ENCODE data around the gene FCGBP.
"Not testable (repeated sequence)": the region's sequence is repeated elsewhere in the genome, so short reads cannot be mapped to it uniquely, and the experiment has no call there.

FCGBP gene

DNA sequence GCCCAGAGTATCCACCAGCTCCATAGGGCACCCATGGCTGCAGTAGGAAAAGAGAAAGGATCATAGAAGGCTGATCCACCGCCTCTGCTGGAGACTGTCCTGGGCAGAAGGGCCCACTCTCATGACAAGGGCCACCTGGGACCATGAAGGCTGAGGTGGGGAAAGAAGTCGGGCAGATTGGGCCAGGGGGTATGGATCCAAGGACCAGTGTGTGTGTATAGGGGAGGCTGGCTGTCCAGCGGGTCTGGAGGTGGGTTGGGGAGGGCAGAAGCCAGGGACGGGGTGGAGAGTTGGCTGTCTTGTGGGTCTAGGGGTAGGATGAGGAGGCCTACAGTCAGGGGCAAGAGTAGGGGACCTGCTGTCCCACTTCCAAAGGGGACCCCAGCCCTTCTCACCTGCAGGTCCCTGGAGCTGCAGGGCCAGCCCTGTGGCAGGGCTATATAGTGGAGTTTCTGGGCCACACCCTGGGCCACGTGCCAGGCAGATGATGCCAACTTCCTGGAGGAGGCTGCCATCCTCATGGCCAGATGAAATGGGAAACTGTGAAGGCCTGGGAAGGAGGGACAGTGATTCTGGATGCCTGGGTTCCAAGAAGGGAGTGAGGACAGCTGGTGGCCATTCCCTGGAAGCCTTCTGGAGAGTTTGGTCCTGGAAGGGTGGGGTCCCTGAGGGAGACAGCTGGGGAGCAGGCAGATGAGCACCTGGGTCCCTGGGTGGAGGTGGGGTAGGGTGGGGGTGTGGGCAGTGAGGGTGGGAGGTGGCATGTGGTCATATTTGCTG is at the start of gene FCGBP:
Gene FCGBP (minus strand): TSS at position 51 of the 780 bp plus-strand sequence.
- no peak for DNase-seq

DNA sequence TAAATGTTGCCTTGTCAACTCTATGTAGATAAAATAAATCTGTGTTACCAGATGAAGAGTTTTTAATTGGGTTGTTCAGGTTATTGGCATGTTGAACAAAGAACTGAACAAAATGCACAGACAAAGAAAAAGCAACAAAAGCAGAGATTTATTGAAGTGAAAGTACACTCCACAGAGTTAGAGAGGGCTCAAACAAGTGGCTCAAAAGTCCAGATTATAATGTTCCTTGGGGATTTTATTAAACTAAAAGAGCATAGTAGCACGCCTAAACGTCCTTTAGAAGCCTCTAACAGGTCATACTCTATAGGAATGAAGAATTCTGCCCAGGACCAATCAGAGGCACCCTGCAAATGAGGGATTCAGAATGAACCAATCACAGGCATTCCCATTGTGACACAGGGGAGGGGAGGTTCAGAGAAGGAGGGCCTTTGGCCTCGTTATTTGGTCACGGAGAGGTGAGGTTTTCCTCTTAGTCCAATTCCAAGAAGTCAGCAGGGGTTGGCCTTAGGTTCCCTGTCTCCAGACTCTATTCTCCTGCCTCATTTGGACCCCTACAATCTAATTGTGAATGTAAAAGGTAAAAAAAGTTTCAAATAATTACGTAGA is 49.4 kb upstream of the FCGBP start:
- no peak for DNase-seq

DNA sequence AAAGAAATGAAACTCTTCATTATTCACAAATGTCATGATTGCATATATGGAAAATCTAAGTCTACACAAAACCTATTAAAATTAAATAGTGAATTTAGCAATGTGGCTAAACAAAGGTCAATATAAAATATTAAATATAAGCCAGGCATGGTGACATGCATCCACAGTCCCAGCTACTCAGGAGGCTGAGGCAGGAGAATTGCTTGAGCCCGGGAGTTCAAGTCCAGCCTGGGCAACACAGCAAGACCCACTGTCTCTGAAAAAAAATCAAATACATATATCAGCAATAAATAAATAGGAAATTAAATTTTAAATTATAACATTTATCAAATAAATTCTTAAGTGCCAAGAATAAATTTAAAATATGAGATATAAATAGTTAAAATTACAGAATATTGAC is 48.4 kb upstream of the FCGBP start:
- DNase-seq: no peak

DNA sequence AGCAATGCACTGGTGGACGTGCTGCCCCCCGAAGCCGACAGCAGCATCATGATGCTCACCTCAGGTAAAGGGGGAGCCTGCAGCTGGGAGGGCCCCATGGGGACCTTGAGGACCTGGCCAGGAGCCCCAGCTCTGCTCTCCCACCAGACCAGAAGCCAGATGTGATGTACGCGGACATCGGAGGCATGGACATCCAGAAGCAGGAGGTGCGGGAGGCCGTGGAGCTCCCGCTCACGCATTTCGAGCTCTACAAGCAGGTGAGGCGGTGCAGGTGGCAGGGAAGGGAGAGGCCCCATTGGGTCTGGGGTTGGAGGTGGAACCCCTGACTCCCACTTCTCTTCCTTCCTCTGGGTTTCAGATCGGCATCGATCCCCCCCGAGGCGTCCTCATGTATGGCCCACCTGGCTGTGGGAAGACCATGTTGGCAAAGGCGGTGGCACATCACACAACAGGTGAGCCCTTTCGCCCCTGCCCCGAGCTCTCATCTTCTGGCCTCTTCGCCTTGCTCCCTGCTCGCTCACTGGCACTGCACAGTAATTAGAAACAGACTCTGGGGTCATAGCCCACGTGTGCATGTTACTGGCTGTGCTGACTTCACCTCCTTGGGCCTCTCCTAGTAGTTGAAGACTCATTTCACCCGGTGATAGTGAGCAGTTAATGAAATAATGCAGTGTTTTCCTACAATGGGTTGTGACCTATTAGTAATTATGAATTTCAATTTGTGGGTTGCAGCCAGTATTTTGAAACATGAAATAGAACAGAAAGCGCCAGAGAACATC is 40.1 kb upstream of the FCGBP start:
- DNase-seq: no peak

DNA sequence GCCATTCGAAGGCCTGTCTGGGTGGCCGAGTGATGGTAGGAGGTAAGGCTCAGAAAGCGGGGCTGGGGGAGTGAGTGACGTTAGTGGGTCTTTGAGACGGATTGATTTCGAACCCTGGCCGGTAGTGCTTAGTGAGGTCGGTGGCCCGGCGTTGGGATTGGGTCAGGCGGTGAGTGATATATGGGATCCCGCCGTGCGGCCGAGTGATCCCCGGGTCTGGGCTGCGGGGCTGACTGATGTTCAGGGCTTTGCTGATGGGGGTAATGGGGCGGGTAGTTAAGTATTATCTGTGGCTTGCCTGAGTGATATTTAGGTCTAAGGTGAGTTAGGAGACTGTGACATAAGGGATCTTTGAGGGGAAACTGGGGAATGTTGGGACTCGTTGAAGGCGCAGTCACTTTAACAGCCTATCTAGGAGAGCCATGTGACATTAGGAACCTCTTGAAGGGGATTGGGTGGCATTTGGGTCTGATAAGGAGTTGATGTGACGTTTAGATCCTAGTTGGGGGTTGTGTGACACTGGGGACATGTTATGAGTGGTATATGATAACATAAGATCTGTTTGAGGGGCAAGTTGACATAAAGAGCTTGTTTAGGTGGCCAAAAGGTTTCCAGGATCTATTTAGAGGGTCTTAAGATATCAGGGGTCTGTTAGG is 37.1 kb upstream of the FCGBP start:
- peak in 3 of 51 donors; percentile 41 to 67 (median 48) for DNase-seq

DNA sequence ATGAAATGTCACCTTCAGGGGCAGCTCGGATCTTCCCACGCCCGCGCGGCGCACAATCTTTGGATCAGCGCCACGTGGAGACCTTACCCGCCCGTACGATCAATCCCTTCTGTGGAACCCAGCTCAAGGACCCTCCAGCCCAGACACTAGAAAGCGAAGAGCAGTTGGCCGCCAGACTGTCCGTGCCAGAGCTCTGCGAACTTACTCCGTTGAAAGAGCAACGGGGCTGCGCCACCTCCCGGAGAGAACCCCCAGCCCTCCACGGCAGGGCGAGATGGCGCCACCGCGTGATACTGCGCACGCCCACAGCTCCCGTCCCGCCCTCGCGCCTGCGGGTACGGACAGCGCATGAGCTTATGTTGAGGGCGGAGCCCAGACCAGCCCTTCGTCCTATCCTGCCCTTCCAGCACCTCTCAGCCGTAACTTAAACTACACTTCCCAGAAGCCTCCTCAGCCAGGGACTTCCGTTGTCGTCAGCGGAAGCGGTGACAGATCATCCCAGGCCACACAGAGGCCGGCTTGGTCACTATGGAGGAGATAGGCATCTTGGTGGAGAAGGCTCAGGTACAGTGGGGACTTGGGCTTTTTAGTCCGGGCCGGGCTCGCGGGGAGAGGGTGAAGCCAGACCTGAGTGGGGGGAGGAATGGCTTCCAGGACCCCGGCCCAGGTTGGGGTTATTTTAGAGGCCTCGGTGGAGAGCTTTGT is 36.4 kb upstream of the FCGBP start, which contains the start of gene PSMC4:
Gene PSMC4 (plus strand): TSS at position 491 of the 705 bp plus-strand sequence. CDS start 38 bp downstream, at position 529.
- DNase-seq: peak; percentile 65 to 99 (median 97)

DNA sequence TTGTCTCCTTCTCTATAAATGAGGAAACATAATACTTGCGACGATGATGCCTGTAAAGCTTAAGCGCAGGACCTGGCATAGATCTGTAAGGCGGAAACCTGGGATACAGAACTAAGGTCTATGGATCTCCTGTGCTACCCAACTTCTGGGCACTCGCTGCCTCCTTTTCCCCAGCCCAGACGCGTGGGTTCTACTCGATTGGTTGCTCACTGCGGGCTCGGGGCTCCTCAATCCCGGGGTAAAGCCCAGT is 35.9 kb upstream of the FCGBP start:
- peak in 5 of 51 donors; percentile 34 to 53 (median 47) for DNase-seq

DNA sequence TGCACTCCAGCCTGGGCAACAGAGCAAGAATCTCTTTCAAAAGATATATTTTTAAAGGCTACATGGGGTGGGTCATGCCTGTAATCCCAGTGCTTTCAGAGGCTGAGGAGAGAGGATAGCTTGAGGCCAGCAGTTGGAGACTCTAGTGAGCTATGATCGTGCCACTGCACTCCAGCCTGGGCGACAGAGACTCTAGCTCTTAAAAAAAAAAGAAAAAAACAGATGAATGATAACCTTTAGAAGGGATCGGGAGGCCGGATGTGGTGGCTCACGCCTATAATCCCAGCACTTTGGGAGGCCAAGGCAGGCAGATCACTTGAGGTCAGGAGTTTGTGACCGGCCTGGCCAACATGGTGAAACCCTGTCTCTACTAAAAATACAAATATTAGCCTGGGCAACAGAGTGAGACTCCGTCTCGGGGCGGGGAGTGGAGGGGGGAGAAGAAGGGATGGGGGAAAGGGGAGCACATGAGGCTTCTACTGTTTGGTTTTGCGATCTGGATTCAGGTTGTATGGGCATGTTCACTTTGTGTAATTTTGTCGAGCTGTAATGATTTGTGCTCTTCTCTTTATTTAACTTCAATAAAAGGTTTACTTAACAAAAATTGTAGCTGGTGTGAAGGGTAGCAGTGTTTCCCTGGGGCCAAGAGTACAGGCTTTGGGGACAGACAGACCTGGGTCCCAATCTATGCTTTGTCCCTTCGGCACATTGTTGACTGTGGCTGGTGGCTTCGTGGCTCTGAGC is 35.4 kb upstream of the FCGBP start:
- no peak for DNase-seq

DNA sequence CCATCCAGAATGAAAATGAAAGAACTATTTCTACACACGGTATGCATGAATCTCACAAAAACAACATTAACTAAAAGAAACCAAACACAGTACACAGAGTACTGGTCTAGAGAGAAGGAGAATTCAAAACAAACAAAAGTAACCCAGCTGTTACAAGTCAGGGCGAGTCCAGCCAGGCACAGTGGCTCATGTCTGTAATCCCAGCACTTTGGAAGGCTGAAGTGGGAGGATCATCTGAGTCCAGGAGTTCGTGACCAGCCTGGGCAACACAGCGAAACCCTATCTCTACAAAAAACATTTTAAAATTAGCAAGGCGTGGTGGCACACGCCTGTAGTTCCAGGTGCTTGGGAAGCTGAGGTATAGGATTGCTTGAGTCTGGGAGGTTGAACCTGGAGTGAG is 34.8 kb upstream of the FCGBP start:
- no peak for DNase-seq

DNA sequence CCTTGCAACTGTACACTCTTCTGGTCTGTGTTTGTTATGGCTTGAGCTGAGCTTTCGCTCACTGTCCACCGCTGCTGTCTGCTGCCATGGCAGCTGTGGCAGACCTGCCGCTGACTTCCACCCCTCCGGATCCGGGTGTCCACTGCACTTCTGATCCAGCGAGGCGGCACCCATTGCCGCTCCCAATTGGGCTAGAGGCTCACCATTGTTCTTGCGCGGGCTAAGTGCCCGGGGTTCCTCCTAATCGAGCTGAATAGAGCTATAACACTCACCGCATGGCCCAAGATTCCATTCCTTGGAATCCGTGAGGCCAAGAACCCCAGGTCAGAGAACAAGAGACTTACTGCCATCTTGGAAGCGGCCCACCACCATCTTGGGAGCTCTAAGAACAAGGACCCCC is 34.4 kb upstream of the FCGBP start:
- DNase-seq: no peak

DNA sequence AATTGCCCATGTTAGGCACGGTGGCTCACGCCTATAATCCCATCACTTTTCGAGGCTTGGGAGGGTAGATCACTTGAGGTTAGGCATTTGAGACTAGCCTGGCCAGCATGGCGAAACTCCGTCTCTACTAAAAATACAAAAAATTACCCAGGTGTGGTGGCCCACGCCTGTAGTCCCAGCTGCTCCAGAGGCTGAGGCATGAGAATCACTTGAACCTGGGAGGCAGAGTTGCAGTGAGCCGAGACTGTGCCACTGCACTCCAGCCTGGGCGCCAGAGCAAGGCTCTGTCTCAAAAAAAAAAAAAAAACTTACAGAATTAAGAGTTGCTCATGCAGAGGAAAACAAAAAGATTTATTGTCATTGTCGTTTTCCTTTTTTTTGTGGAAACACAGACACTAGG is 33.1 kb upstream of the FCGBP start:
- DNase-seq: no peak

DNA sequence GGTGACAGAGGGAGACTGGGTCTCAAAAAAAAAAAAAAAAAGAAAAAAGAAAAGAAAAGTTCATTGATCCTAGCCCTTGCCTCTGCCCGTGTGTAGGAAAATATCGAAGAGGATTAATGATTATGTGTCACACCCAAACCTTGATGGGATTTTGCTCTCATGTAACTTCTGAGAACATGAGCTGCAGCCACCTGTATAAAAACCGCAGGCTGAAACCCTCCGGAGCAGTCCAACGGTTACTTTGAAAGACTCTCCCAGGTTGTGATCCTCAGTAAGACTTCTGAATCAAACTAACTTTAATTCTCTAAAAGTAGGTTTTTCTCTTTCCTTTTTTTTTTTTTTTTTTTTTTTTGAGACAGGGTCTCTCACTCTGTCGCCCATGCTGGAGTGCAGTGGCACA is 32.2 kb upstream of the FCGBP start:
- no peak for DNase-seq

DNA sequence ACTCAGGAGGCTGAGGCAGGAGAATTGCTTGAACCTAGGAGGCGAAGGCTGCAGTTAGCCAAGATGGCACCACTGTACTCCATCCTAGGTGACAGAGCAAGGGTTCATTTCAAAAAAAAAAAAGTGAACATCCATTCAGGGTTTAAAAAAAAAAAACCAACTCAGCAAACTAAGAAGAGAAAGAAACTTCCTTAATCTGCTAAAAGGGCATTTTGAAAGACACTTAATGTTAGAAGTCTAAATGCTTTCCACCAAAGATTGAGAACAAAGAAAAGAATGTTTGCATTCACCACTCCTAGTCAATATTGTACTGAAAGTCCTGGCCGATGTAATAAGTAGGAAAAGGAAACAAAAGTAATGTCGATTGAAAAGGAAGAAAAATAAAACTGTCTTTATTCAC is 29.5 kb upstream of the FCGBP start:
- no peak for DNase-seq

DNA sequence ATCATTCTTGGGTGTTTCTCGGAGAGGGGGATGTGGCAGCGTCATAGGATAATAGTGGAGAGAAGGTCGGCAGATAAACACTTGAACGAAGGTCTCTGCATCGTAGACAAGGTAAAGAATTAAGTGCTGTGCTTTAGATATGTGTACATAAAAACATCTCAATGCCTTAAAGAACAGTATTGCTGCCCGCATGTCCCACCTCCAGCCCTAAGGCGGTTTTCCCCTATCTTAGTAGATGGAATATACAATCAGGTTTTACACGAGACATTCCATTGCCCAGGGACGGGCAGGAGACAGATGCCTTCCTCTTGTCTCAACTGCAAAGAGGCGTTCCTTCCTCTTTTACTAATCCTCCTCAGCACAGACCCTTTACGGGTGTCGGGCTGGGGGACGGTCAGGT is 25.0 kb upstream of the FCGBP start:
- not testable (repeated sequence) for DNase-seq

DNA sequence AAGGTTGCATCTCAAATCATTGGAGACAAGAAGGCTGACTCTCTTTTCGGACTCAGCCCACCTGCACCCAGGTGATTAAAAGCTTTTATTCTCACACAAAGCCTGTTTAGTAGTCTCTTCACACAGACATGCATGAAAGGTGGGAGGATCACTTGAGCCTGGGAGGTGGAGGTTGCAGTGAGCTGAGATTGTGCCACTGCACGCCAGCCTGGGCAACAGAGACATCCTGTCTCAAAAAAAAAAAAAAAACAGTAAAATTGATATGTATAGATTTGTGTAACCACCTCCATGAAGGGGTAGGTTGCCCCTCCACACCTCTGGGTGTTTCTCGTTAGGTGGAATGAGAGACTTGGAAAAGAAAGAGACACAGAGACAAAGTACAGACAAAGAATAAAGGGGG is 24.5 kb upstream of the FCGBP start:
- DNase-seq: not testable (repeated sequence)

DNA sequence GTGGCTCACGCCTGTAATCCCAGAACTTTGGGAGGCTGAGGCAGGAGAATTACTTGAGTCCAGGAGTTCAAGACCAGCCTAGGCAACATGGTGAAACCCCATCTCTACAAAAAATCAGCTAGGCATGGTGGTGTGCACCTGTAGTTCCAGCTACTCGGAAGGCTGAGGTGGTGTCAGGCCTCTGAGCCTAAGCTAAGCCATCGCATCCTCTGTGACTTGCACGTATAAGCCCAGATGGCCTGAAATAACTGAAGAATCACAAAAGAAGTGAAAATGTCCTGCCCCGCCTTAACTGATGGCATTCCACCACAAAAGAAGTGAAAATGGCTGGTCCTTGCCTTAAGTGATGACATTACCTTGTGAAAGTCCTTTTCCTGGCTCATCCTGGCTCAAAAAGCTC is 23.5 kb upstream of the FCGBP start:
- DNase-seq: not testable (repeated sequence)

DNA sequence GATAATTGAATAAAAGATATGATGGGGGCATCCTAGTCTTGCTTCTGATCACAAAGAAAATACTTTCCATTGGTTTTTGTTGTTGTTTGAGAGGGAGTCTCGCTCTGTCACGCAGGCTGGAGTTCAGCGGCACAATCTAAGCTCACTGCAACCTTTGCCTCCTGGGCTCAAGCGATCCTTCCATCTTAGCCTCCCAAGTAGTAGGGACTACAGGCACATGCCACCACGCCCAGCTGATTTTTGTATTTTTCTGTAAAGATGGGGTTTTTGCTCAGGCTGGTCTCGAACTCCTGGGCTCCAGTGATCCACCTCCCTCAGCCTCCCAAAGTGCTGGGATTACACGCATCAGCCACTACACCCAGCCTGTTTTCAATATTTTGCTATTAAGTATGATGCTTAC is 19.5 kb upstream of the FCGBP start:
- no peak for DNase-seq

DNA sequence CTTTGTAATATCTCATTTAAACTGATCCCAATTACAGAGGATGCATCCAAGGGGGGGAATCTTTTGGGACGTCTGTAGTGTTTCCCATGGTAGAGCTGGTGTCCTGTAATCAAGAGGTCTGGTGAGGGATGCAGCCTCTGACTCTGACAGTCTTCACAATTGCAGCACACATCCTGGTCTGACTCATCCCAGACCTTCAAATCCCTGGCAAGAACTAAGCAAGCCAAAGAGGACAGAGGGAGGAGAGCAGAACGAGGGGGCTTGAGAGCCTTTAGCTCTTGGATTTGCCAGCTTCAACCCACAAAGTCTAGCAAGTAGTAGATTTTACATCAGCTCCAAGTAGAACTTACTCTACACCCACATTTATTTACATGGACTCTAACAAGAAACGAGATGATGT is 17.3 kb upstream of the FCGBP start:
- peak in 1 of 51 donors; percentile 11 for DNase-seq

DNA sequence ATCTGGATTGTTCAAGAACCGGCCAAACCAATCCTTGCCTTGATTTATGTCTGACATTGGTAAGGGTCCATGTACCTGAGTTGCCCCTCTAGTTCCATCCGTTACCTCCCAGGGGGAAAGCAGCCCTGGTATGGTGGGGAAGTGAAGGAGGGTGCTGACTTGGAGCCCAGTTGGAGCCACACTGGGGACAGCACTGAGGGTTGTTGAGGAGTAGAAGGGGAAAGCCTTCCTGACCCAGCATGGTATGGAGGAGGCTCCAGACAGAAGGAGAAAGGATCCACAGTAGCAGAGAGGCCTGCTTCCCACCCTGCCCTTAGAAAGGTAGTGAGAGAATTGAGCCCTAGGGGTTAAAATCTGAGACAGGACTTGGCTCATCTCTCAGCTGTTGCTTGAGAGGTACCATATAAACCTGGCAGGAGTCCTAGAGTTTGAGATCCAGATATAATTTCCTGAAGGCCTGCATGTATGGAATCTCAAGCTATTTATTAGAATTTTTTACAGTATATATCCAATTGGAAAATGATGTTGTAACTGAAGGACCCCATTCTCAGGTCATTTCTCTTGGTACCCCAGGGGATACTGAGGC is 16.7 kb upstream of the FCGBP start:
- no peak for DNase-seq

DNA sequence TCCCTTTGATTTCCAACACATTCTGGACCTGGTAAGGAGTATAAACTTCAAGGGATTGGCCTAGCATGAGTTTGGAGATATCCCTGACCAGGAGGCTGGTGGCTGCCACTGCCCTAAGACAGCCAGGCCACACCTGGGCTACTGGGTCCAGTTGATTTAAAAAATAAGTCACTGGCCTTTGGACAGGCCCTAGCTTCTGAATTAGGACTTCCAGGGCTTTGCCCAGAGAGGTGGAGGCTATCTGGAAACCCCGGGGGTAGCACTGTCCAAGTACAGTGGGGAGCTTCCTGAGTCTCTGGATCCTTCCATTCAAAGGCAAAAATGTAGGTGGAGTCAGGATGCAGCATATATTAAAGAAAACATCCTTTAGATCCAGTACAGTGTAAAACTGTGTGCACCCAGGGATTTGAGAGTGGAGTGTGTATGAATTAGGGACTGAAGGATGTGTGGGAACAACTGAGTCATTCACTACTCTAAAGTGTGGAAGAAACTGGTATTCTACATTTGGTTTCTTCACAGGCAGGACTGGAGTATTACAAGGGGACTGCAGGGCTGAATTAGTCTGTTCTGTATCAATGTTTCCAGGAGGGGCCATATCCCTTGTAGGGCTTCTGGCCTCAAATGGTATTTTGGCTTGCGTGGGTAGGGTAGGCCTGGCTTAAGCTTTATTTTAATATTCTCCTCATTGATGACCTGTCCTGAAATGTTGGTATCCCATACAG is 14.8 kb upstream of the FCGBP start:
- DNase-seq: no peak
